Jurkat, Clone E6-1 (cell line): ENCODE results near the gene ADPRS.
A peak's percentile ranks its signal among the peaks of the same experiment; 100 is the strongest.

Experiments
- DNase-seq: peaks from one replicate; pipeline ENCODE4 v3.0.0-alpha.2; 2011; ENCODE audit warnings: low read depth, low spot score
- H3K4me3 ChIP-seq: 2 replicates; pipeline ENCODE4 v1.5.1; 2011; ENCODE audit warnings: mild to moderate bottlenecking, low read length, control low read depth, moderate library complexity

The ADPRS gene

DNA sequence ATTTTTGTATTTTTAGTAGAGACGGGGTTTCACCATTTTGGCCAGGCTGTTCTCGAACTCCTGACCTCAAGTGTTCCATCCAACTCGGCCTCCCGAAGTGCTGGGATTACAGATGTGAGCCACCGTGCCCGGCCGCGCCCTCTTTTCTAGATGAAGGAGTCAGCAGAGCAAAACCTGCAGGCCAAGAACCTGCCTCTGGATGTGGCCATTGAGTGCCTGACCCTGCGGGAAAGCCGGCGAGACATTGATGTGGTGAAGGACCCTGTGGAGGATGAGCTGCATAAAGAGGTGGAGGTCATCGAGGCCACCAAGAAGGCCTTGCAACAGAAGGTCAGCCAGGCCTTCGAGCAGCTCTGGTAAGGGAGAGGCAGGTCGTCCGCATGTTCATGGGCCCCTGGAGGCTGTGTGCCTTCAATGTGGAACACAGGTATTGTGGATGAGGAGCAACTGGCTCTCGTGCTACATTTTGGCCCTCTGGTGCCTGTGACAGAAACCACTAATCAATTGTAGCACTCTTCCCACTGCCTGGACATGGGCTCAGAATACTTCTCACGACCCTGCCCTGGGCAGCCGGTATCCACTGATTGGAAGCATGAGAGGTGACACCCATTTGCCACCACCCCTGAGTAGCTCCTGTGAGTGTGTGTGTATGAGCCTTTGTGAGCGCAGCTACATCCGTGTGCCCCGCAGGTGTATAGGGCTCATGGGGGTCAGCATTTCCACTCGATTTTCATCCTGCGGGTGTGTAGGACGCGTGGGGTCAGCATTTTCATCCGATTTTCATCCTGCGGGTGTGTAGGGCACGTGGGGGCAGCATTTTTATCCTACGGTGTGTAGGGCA lies 2.8 kb upstream of the ADPRS start:
- DNase-seq = no peak
- H3K4me3 ChIP-seq = no peak overlapping the region

GRCh38 chr1:36086529-36087232 lies 2.0 kb upstream of the ADPRS start:
- DNase-seq = no peak
- no peak overlapping the region for H3K4me3 ChIP-seq

DNA sequence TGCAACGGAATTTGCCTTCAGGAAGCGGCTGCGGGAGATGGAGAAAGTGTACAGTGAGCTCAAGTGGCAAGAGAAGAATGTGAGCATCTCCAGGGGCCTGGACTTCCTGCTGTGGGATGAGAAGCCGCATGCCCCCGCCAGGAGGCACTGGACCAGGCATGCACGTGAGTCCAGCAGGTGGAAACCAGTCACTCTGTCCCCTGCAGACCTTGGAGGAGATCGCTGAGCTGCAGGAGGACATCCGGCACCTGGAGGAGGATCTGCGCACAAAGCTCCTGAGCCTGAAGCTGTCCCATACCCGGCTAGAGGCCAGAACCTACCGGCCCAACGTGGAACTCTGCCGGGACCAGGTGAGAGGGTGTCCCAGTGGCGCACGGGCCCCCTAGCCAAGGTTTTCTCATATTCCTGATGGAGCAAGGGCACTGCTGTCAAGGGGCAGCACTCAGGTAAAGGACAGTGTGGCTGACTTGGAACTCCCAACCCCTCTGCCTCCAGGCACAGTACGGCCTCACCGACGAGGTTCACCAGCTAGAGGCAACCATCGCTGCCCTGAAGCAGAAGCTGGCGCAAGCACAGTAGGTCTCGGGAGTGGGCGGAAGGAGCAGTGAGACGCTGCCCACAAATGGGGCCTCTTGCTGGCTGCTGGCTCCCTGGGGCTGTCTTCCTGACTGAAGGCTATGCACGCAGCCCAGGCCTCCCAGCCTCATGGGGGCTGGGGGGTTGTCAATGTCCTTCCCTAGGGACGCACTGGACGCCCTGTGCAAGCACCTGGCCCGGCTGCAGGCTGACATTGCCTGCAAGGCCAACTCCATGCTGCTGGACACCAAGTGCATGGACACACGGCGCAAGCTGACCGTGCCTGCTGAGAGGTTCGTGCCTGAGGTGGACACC lies 1.2 kb upstream of the ADPRS start:
- no peak overlapping the region for H3K4me3 ChIP-seq
- no peak for DNase-seq

DNA sequence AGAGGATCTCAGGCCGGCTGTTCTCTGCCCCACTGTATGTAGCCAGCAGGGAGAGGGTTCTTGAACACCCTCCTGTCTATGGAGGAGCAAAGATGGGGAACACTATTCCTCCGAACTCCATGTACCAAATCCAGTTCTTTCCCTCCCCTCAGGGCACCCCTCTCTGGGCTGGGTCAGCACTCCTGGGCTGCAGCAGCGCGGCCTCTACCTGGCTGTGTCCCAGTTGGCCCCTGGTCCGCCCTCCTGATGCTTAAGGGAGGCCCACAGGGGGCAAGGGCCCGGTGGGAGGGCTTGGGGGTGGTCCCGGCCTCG lies 471 bp upstream of the ADPRS start:
- peak overlapping the region; percentile 97 for H3K4me3 ChIP-seq

DNA sequence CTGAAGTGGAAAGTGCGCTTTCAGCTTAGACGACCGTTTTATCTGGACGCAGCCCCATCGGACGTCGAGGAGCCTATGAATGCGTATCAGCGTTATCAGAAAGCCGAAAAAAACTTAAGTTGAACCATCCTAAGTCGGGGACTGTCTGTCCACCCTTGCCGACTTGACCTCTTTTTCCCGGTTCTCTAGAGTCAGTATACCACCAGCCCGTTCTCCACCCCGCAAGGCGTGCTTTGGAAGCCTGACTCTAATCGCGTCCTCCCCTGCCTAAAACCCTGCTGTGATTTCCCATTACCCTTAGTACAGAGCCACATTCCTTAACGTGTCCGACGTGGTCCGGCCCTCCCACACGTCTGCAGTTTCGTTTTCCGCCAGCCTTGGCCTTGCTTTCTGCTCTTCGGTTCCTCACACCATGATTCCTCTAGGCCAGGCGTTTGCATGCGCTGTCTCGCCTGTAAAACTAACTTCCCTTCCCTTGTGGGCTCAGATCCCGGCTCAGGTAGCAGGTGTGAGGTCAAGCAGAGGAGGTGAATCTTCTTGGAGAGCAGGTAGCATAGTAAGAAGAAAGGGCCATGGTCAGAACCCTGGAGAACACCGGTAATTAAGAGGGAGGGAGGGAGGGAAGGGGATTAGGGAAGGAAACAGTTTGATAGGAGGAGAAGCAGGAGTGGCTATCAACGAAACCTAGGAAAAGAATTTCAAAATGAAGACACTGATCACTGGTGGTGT lies 865 bp downstream of the ADPRS start:
- no peak for DNase-seq
- H3K4me3 ChIP-seq = peak overlapping the region; percentile 97

More for the DNA sequence above, 471 bp upstream of the ADPRS start:
- no peak for DNase-seq

- DNase-seq = no peak
These were observed 2.4 kb downstream of the ADPRS start for GRCh38 chr1:36091141-36091540.

GRCh38 chr1:36091698-36092097 lies 3.0 kb downstream of the ADPRS start:
- no peak overlapping the region for H3K4me3 ChIP-seq

More at GRCh38 chr1:36091141-36091540, 2.4 kb downstream of the ADPRS start:
- H3K4me3 ChIP-seq = no peak overlapping the region

GRCh38 chr1:36092166-36092797 lies 3.6 kb downstream of the ADPRS start:
- no peak for DNase-seq
- H3K4me3 ChIP-seq = no peak overlapping the region

More at GRCh38 chr1:36091698-36092097, 3.0 kb downstream of the ADPRS start:
- no peak for DNase-seq

DNA sequence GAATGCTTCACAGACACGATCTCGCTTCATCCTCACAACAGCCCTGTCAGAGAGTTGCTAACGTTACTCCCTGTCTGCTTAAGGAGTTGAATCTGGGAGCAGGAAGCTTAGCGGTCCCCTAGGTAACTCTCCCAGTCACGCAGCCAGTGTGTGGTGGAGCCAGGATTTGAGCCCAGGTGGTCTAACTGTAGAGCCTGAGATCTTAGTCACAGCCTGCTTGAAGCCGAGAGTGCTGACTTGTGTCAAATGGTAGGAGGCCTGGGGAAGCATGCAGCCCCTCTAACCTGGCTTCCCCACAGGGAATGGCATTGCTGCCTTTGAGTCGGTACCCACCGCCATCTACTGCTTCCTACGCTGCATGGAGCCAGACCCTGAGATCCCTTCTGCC lies 4.1 kb downstream of the ADPRS start:
- H3K4me3 ChIP-seq = no peak overlapping the region
- no peak for DNase-seq

GRCh38 chr1:36093226-36093625 lies 4.5 kb downstream of the ADPRS start:
- DNase-seq = no peak
- no peak overlapping the region for H3K4me3 ChIP-seq

DNA sequence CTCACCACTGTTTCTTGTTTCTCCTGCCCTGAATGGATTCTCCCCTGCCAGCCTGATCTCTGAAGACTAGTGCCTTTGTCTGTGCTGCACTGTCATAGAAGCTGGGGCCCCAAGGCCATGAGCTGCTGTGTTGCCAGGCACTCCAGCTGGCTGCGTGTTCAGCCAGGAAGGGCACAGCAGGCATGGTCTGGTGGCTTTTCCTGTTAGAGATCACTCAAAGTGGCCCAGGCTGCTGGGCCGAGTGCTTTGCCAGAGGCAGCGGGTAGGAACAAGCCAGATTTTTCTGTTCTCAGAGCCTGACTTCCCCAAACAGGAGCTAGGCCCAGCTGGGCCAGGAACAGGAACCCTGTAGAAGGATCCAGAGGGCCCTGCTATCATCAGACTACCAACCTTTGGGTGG lies 5.2 kb downstream of the ADPRS start:
- no peak overlapping the region for H3K4me3 ChIP-seq
- DNase-seq = no peak

DNA sequence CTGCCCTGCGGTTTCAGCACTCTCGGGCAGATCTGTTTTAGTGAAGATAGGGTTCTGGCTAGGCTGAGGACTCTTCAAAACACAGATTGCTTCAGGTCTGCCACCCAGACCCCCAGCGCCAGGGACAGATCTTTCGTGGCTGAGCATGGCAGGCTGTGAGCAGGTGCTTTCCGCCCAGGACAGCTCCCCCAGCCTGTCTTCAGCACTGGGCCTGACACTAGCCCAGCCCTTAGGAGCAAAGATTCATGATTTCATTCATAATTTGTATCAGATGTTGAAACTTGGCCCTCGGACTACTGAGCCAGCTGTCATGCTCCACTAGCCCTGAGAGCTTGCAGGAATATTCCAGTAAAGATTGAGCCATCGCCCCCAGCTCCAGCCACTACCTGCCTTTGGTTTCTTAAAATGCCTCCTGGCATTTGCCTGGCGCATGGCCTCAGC lies 5.9 kb downstream of the ADPRS start:
- H3K4me3 ChIP-seq = no peak overlapping the region
- no peak for DNase-seq

- no peak overlapping the region for H3K4me3 ChIP-seq
- DNase-seq = no peak
These were observed 7.2 kb downstream of the ADPRS start for GRCh38 chr1:36095760-36096405.

- no peak overlapping the region for H3K4me3 ChIP-seq
- no peak for DNase-seq
These were observed 8.1 kb downstream of the ADPRS start for GRCh38 chr1:36096500-36097432.

DNA sequence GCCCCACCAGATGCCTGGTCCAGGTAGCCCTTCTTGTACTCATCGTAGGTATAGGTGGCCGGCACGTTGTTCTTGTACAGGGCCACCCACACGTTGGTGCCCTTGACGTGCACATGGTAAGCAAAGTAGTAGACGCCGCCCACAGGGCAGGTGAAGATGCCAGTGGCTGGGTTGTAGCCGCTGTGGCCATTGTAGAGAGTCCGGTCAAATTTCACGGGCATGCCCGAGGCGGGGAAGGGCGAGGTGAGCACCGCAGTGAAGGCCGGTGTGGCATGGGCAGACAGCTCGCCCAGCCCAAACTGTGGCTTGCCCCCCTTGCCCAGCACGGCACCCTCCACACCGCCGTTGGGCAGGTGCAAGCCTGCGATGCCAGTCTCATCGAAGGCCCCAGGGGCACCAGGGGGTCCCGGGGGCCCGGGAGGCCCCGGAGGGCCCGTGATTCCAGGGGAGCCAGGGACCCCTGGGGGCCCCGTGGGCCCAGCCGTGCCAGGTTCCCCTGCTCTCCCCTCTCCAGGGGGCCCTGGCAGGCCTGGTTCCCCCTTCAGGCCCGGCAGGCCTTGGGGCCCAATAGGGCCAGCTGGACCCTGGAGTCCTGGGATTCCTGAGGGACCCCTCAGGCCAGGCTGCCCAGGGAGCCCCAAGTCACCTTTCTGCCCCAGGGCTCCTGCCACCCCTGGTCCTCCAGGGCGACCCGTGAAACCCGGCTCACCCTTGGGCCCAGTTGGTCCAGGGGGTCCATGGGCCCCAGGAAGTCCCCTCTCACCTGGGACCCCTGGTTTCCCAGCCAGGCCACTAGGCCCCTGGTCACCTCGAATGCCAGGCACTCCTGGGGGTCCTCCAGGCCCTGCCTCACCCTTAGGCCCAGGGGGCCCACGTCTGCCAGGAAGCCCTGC lies 9.2 kb downstream of the ADPRS start:
- DNase-seq = no peak
- no peak overlapping the region for H3K4me3 ChIP-seq

- DNase-seq = no peak
- H3K4me3 ChIP-seq = no peak overlapping the region
These were observed 10.1 kb downstream of the ADPRS start for GRCh38 chr1:36098650-36099365.
